ENCODE results near the gene LGI4. TPM values are rescaled to one million over a fixed set of nuclear protein-coding genes. Genes with fewer than 3 reads are reported as not detected.
"Not testable (repeated sequence)": the region's sequence is repeated elsewhere in the genome, so short reads cannot be mapped to it uniquely, and the experiment has no call there.

The LGI4 gene
- total and polyA plus RNA-seq, 3 experiments from 2014 or later, result 0.18 TPM; not detected in 2

GRCh38 chr19:35105411-35106290 is 29.2 kb downstream of the LGI4 start:
- CTCF ChIA-PET, result interaction anchor here (1.2 kb wide), 1 partner anchor 61 kb away, joined by 3 read pairs; no protein-coding TSS in a partner anchor
- no peak overlapping the region for H3K4me3 Mint-ChIP-seq

GRCh38 chr19:35105047-35105410 is 29.8 kb downstream of the LGI4 start:
- no peak overlapping the region for H3K27ac Mint-ChIP-seq
- no peaks in the 10 kb centered on the region for H3K9me3 Mint-ChIP-seq
- H3K4me1 Mint-ChIP-seq, result no peaks in the 10 kb centered on the region
- POLR2A ChIA-PET, result no interaction called here
- Histone ChIP-seq H3K27me3 (ENCODE audit: insufficient read depth, low read length, poor library complexity, severe bottlenecking) (no peaks in the 10 kb centered on the region), H3K27ac (ENCODE audit: low read depth, low read length) (no peak overlapping the region), H3K36me3 (ENCODE audit: insufficient read depth, low read length) (no peaks in the 10 kb centered on the region), H3K9me3 (ENCODE audit: low read length) (no peaks in the 10 kb centered on the region), H3K4me1 (ENCODE audit: insufficient read depth, low read length) (no peaks in the 10 kb centered on the region), H3K4me3 (ENCODE audit: low read length) (no peak overlapping the region)
- DNase-seq, result no peak
- H3K27me3 Mint-ChIP-seq, result peaks cover 0 to 4% of the 10 kb centered on the region in 2 donors
- no peak overlapping the region for H3K4me3 Mint-ChIP-seq
- CTCF ChIA-PET, result no interaction called here
- H3K36me3 Mint-ChIP-seq, result no peaks in the 10 kb centered on the region

More at GRCh38 chr19:35105411-35106290, 29.2 kb downstream of the LGI4 start:
- Histone ChIP-seq H3K9me3 (ENCODE audit: low read length) (no peaks in the 10 kb centered on the region), H3K27ac (ENCODE audit: low read depth, low read length) (no peak overlapping the region), H3K27me3 (ENCODE audit: insufficient read depth, low read length, poor library complexity, severe bottlenecking) (no peaks in the 10 kb centered on the region), H3K36me3 (ENCODE audit: insufficient read depth, low read length) (no peaks in the 10 kb centered on the region), H3K4me3 (ENCODE audit: low read length) (no peak overlapping the region), H3K4me1 (ENCODE audit: insufficient read depth, low read length) (no peaks in the 10 kb centered on the region)
- POLR2A ChIA-PET, result no interaction called here
- no peaks in the 10 kb centered on the region for H3K36me3 Mint-ChIP-seq
- no peaks in the 10 kb centered on the region for H3K9me3 Mint-ChIP-seq
- H3K27me3 Mint-ChIP-seq, result peaks cover 0 to 5% of the 10 kb centered on the region in 2 donors
- H3K4me1 Mint-ChIP-seq, result no peaks in the 10 kb centered on the region
- DNase-seq, result no peak
- H3K27ac Mint-ChIP-seq, result peak overlapping the region in 2 of 8 donors; percentile 6 to 56

- Histone ChIP-seq H3K4me1 (ENCODE audit: insufficient read depth, low read length) (no peaks in the 10 kb centered on the region), H3K4me3 (ENCODE audit: low read length) (no peak overlapping the region), H3K27me3 (ENCODE audit: insufficient read depth, low read length, poor library complexity, severe bottlenecking) (no peaks in the 10 kb centered on the region), H3K27ac (ENCODE audit: low read depth, low read length) (no peak overlapping the region), H3K36me3 (ENCODE audit: insufficient read depth, low read length) (no peaks in the 10 kb centered on the region), H3K9me3 (ENCODE audit: low read length) (no peaks in the 10 kb centered on the region)
- H3K27me3 Mint-ChIP-seq, result peaks cover 0 to 4% of the 10 kb centered on the region in 2 donors
- no peaks in the 10 kb centered on the region for H3K36me3 Mint-ChIP-seq
- no peaks in the 10 kb centered on the region for H3K9me3 Mint-ChIP-seq
- ChIA-PET CTCF (no interaction called here), POLR2A (no interaction called here)
- no peaks in the 10 kb centered on the region for H3K4me1 Mint-ChIP-seq
- no peak for DNase-seq
- H3K4me3 Mint-ChIP-seq, result no peak overlapping the region
- peak overlapping the region in 1 of 8 donors; percentile 16 for H3K27ac Mint-ChIP-seq
Observed at GRCh38 chr19:35104361-35104760, 30.5 kb downstream of the LGI4 start.

- H3K27me3 ChIP-seq (ENCODE audit: insufficient read depth, low read length, poor library complexity, severe bottlenecking); H3K27me3 Mint-ChIP-seq; H3K9me3 ChIP-seq (ENCODE audit: low read length); H3K36me3 Mint-ChIP-seq; DNase-seq; H3K4me3 Mint-ChIP-seq; H3K36me3 ChIP-seq (ENCODE audit: insufficient read depth, low read length); H3K4me1 ChIP-seq (ENCODE audit: insufficient read depth, low read length); POLR2A ChIA-PET; CTCF ChIA-PET; H3K4me3 ChIP-seq (ENCODE audit: low read length); H3K4me1 Mint-ChIP-seq; H3K27ac ChIP-seq (ENCODE audit: low read depth, low read length); H3K9me3 Mint-ChIP-seq: not testable (repeated sequence)
- peak overlapping the region in 3 of 8 donors; percentile 39 to 77 (median 72) for H3K27ac Mint-ChIP-seq
Observed at GRCh38 chr19:35103614-35104013, 31.2 kb downstream of the LGI4 start.

- H3K27me3 Mint-ChIP-seq; H3K27ac Mint-ChIP-seq; H3K36me3 ChIP-seq (ENCODE audit: insufficient read depth, low read length); H3K27me3 ChIP-seq (ENCODE audit: insufficient read depth, low read length, poor library complexity, severe bottlenecking); H3K9me3 Mint-ChIP-seq; DNase-seq; POLR2A ChIA-PET; H3K4me3 ChIP-seq (ENCODE audit: low read length); CTCF ChIA-PET; H3K4me1 ChIP-seq (ENCODE audit: insufficient read depth, low read length); H3K4me1 Mint-ChIP-seq; H3K9me3 ChIP-seq (ENCODE audit: low read length); H3K27ac ChIP-seq (ENCODE audit: low read depth, low read length); H3K4me3 Mint-ChIP-seq; H3K36me3 Mint-ChIP-seq: not testable (repeated sequence)
Observed at GRCh38 chr19:35101949-35102348, 32.9 kb downstream of the LGI4 start.

- Mint-ChIP-seq H3K4me3 (no peak overlapping the region), H3K4me1 (no peaks in the 10 kb centered on the region), H3K9me3 (no peaks in the 10 kb centered on the region)
Observed at GRCh38 chr19:35100588-35101533, 34.0 kb downstream of the LGI4 start.

GRCh38 chr19:35099897-35100275 is 35.0 kb downstream of the LGI4 start:
- no peaks in the 10 kb centered on the region for H3K9me3 Mint-ChIP-seq
- Histone ChIP-seq H3K27ac (ENCODE audit: low read depth, low read length) (no peak overlapping the region), H3K27me3 (ENCODE audit: insufficient read depth, low read length, poor library complexity, severe bottlenecking) (no peaks in the 10 kb centered on the region), H3K36me3 (ENCODE audit: insufficient read depth, low read length) (no peaks in the 10 kb centered on the region), H3K4me3 (ENCODE audit: low read length) (no peak overlapping the region), H3K4me1 (ENCODE audit: insufficient read depth, low read length) (no peaks in the 10 kb centered on the region), H3K9me3 (ENCODE audit: low read length) (no peaks in the 10 kb centered on the region)
- POLR2A ChIA-PET, result no interaction called here
- H3K4me1 Mint-ChIP-seq, result no peaks in the 10 kb centered on the region
- H3K36me3 Mint-ChIP-seq, result no peaks in the 10 kb centered on the region
- H3K4me3 Mint-ChIP-seq, result no peak overlapping the region
- CTCF ChIA-PET, result interaction anchor here (1.9 kb wide), 1 partner anchor 10 kb away, joined by 5 read pairs; no protein-coding TSS in a partner anchor
- no peak for DNase-seq
- H3K27me3 Mint-ChIP-seq, result no peaks in the 10 kb centered on the region
- no peak overlapping the region for H3K27ac Mint-ChIP-seq

More at GRCh38 chr19:35100588-35101533, 34.0 kb downstream of the LGI4 start:
- H3K4me3 ChIP-seq (ENCODE audit: low read length), result no peak overlapping the region
- no peak overlapping the region for H3K27ac ChIP-seq (ENCODE audit: low read depth, low read length)
- ChIA-PET POLR2A (no interaction called here), CTCF (interaction anchor here (0.8 to 1.9 kb wide), 3 partner anchors 11 to 128 kb away, joined by 3 to 5 read pairs (median 3); no protein-coding TSS in a partner anchor)
- no peaks in the 10 kb centered on the region for H3K27me3 ChIP-seq (ENCODE audit: insufficient read depth, low read length, poor library complexity, severe bottlenecking)
- Mint-ChIP-seq H3K36me3 (no peaks in the 10 kb centered on the region), H3K27ac (peak overlapping the region in 2 of 8 donors; percentile 29), H3K27me3 (no peaks in the 10 kb centered on the region)
- no peaks in the 10 kb centered on the region for H3K4me1 ChIP-seq (ENCODE audit: insufficient read depth, low read length)
- no peaks in the 10 kb centered on the region for H3K36me3 ChIP-seq (ENCODE audit: insufficient read depth, low read length)
- H3K9me3 ChIP-seq (ENCODE audit: low read length), result no peaks in the 10 kb centered on the region
- no peak for DNase-seq
